Rectal smooth muscle tissue (tissue), 1 donor: ENCODE results near the gene DDX46.

Experiments used
- H3K27ac ChIP-seq: one replicate; pipeline ENCODE4 v1.7.0; 2013; ENCODE audit warnings: low read depth, low read length, inconsistent platforms
- H3K27me3 ChIP-seq: one replicate; pipeline ENCODE4 v1.7.0; 2013; ENCODE audit warnings: low read length; ENCODE audit not compliant: control insufficient read depth, insufficient read depth
- H3K36me3 ChIP-seq: one replicate; pipeline ENCODE4 v1.7.0; 2013; ENCODE audit warnings: low read length; ENCODE audit not compliant: control insufficient read depth, insufficient read depth
- H3K4me1 ChIP-seq: one replicate; pipeline ENCODE4 v1.7.0; 2013; ENCODE audit warnings: low read length; ENCODE audit not compliant: control insufficient read depth, insufficient read depth
- H3K4me3 ChIP-seq: one replicate; pipeline ENCODE4 v1.7.0; 2013; ENCODE audit warnings: low read length
- H3K9ac ChIP-seq: one replicate; pipeline ENCODE4 v1.7.0; 2013; ENCODE audit warnings: low read length

DDX46 gene

GRCh38 chr5:134864707-134865106, 106.1 kb downstream of the DDX46 start:
- H3K9ac ChIP-seq, result no peak overlapping the region
- H3K27ac ChIP-seq, result no peak overlapping the region
- H3K27me3 ChIP-seq, result no peaks in the 10 kb centered on the region
- H3K36me3 ChIP-seq, result no peaks in the 10 kb centered on the region
- H3K4me1 ChIP-seq, result no peaks in the 10 kb centered on the region
- no peak overlapping the region for H3K4me3 ChIP-seq

- Histone ChIP-seq H3K4me1 (peaks cover 10% of the 10 kb centered on the region), H3K4me3 (peak overlapping the region; percentile 95), H3K36me3 (no peaks in the 10 kb centered on the region), H3K27ac (peak overlapping the region; percentile 96), H3K27me3 (no peaks in the 10 kb centered on the region), H3K9ac (peak overlapping the region; percentile 78)
These were observed 114.9 kb downstream of the DDX46 start for GRCh38 chr5:134873494-134873893.

GRCh38 chr5:134873987-134874830, 115.6 kb downstream of the DDX46 start, which contains the start of gene TXNDC15:
TSS of gene TXNDC15 (plus strand) at chr5:134874371. CDS start at chr5:134874428, 57 bp downstream.
- H3K27ac ChIP-seq, result peak within 1 kb of the TSS; percentile 96
- peak within 1 kb of the TSS; percentile 78 for H3K9ac ChIP-seq
- H3K4me3 ChIP-seq, result peak within 1 kb of the TSS; percentile 95
- peaks cover 10% of the 10 kb centered on the region for H3K4me1 ChIP-seq
- H3K27me3 ChIP-seq, result no peaks in the 10 kb centered on the region
- no peaks in the 10 kb centered on the region for H3K36me3 ChIP-seq

GRCh38 chr5:134874831-134875655, 116.5 kb downstream of the DDX46 start:
- no peaks in the 10 kb centered on the region for H3K36me3 ChIP-seq
- H3K4me1 ChIP-seq, result peaks cover 10% of the 10 kb centered on the region
- H3K4me3 ChIP-seq, result peak overlapping the region; percentile 95
- peak overlapping the region; percentile 96 for H3K27ac ChIP-seq
- H3K9ac ChIP-seq, result peak overlapping the region; percentile 78
- no peaks in the 10 kb centered on the region for H3K27me3 ChIP-seq

GRCh38 chr5:134877159-134877558, 118.6 kb downstream of the DDX46 start:
- H3K4me3 ChIP-seq, result no peak overlapping the region
- H3K27me3 ChIP-seq, result no peaks in the 10 kb centered on the region
- H3K4me1 ChIP-seq, result peaks cover 10% of the 10 kb centered on the region
- H3K27ac ChIP-seq, result no peak overlapping the region
- H3K9ac ChIP-seq, result no peak overlapping the region
- H3K36me3 ChIP-seq, result no peaks in the 10 kb centered on the region

- Histone ChIP-seq H3K4me1 (peaks cover 10% of the 10 kb centered on the region), H3K9ac (no peak overlapping the region), H3K4me3 (no peak overlapping the region), H3K36me3 (no peaks in the 10 kb centered on the region), H3K27me3 (no peaks in the 10 kb centered on the region), H3K27ac (no peak overlapping the region)
These were observed 119.8 kb downstream of the DDX46 start for GRCh38 chr5:134878403-134878802.

GRCh38 chr5:134879456-134879855, 120.9 kb downstream of the DDX46 start:
- no peak overlapping the region for H3K9ac ChIP-seq
- H3K4me1 ChIP-seq, result peaks cover 7% of the 10 kb centered on the region
- no peaks in the 10 kb centered on the region for H3K27me3 ChIP-seq
- H3K27ac ChIP-seq, result no peak overlapping the region
- H3K36me3 ChIP-seq, result no peaks in the 10 kb centered on the region
- H3K4me3 ChIP-seq, result no peak overlapping the region
